ENCODE data around the gene NID2. TPM values are rescaled to one million over a fixed set of nuclear protein-coding genes. Genes with fewer than 3 reads are reported as not detected.

NID2 gene
- total RNA-seq, 3 donors from 2014 or later: 21.7 to 32.5 (median 28.8) TPM

DNA sequence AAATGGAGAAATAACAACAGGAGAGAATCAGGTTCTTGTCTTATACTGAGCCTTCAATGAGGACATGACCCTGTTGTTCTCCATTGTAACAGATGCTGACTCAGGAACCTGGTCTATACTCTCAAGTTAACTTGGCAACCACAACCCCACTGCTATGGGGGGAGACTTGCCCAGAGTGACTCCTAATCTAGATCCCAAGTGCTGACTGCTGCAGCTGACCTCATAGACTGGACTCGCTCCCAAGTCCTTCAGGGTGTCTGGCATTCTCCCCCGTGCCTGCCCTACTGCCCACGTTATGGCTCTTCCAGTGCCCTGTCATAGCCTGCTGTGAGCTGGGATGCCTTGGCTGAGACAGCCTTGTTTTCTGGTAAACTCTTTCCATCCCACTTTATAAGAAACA, 37.1 kb downstream of the NID2 start:
- intact Hi-C loops (cut with DNase I, micrococcal nuclease): no loop called here
- TF ChIP-seq, protein P1, sequence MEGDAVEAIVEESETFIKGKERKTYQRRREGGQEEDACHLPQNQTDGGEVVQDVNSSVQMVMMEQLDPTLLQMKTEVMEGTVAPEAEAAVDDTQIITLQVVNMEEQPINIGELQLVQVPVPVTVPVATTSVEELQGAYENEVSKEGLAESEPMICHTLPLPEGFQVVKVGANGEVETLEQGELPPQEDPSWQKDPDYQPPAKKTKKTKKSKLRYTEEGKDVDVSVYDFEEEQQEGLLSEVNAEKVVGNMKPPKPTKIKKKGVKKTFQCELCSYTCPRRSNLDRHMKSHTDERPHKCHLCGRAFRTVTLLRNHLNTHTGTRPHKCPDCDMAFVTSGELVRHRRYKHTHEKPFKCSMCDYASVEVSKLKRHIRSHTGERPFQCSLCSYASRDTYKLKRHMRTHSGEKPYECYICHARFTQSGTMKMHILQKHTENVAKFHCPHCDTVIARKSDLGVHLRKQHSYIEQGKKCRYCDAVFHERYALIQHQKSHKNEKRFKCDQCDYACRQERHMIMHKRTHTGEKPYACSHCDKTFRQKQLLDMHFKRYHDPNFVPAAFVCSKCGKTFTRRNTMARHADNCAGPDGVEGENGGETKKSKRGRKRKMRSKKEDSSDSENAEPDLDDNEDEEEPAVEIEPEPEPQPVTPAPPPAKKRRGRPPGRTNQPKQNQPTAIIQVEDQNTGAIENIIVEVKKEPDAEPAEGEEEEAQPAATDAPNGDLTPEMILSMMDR (IDR thresholded peaks at IDR 0.05): no peak
- H3K4me1 ChIP-seq (ENCODE audit: low read depth): no peaks in the 10 kb centered on the region
- H3K9me3 ChIP-seq: no peaks in the 10 kb centered on the region
- ATAC-seq (peak; percentile 54), DNase-seq (no peak)
- H3K4me3 ChIP-seq: no peak overlapping the region
- H3K36me3 ChIP-seq (ENCODE audit: low read depth): no peaks in the 10 kb centered on the region

DNA sequence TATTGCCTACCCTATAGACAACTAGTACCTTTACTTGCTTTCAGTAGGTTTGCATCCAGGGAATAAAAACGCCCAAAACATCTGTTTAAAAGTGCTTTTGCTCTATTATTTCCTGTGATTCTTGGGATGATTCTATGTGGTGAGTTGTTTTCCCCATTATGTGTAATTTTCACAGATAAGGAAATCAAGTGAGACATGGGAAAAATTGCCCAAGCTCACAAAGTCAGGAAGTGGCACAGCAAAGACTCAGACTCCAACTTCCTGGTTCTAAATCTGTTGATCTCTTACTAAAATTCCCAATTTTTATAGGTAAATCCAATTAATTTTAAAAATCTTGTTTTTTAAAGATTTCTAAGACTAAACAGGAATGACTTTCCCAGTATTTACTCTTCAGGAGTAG, 39.0 kb downstream of the NID2 start:
- H3K4me1 ChIP-seq (ENCODE audit: low read depth): no peaks in the 10 kb centered on the region
- TF ChIP-seq, protein P1 (IDR thresholded peaks at IDR 0.05): no peak
- intact Hi-C loops (cut with DNase I, micrococcal nuclease): no loop called here
- no peaks in the 10 kb centered on the region for H3K36me3 ChIP-seq (ENCODE audit: low read depth)
- DNase-seq: no peak
- no peak overlapping the region for H3K4me3 ChIP-seq
- no peak for ATAC-seq
- H3K9me3 ChIP-seq: no peaks in the 10 kb centered on the region

DNA sequence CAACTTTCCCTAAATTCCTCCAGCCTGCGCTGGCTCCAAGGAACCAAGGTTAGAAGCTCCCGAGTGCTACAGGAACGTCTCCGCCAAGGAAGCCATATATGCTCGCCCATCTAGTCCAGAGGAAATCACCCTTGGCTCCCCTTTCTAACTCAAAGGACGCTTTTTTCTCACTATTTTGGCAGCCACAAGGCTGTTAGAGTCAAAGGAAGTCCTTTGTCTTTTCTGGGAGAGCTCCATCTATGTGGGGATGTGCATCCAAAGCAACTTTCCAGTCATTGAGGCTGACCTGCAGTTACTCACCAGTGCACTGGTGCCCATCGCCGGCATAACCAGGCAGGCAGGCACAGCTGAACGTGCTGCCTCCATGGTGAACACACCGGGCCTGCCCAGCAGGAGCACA, 42.0 kb downstream of the NID2 start:
- Histone ChIP-seq H3K36me3 (ENCODE audit: low read depth) (no peaks in the 10 kb centered on the region), H3K4me3 (no peak overlapping the region), H3K9me3 (no peaks in the 10 kb centered on the region), H3K4me1 (ENCODE audit: low read depth) (peaks cover 1% of the 10 kb centered on the region)
- intact Hi-C loops (cut with DNase I, micrococcal nuclease): no loop called here
- no peak for DNase-seq
- TF ChIP-seq, protein P1 (IDR thresholded peaks at IDR 0.05): no peak
- ATAC-seq: no peak

DNA sequence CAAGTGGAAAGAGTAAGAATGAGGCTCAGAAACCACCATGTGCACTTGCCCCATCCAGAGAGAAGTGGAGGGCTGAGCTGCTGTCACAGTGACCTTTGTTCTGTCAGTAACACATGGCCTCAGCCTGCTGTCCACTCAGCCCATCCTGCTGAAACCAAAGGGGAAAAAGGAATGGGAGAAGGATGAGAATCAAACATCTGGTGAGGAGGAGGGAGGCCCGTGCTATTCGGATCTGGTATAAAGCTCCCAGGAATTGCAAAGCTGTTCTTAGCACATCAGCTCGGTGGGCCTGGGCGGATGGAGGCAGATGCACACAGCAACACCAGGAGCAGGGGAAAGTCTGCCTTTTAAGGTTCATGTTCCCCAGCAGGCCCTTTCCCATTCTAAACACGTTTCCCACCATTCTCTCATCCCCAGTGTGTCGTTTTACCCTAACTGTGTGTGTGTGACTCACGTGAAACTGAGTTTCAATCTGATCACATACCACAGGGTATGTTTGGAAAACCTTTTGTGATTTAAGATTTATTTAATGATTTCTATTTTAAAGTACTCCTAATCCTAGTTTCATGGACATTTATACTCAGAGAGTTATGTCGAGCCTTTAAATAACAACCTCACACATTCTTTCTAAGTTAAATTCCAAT, 42.7 kb downstream of the NID2 start:
- Histone ChIP-seq H3K36me3 (ENCODE audit: low read depth) (no peaks in the 10 kb centered on the region), H3K4me1 (ENCODE audit: low read depth) (peaks cover 9% of the 10 kb centered on the region), H3K4me3 (no peak overlapping the region), H3K9me3 (no peaks in the 10 kb centered on the region)
- TF ChIP-seq, protein P1 (IDR thresholded peaks at IDR 0.05): no peak
- DNase-seq: no peak
- intact Hi-C loops (cut with DNase I, micrococcal nuclease): no loop called here
- ATAC-seq: no peak

DNA sequence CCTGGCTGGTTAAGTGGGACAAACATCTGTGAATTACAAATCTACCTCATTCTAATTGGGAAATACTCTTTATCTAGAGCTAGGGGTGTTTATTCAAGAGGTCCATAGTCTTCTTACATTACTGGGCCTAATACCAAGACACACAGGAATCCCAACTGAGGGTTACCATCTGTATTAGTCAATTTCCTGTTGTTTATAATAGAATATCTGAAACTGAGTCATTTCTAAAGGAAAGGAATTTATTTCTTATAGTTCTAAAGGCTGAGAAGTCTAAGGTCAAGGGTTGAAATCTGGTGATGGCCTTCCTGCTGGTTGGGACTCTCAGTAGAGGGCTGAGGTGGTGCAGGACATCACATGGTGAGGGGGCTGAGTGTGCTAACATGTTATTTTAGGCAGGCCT, 43.5 kb downstream of the NID2 start:
- intact Hi-C loops (cut with DNase I, micrococcal nuclease): no loop called here

More for the DNA sequence above, 43.5 kb downstream of the NID2 start:
- no peak for DNase-seq
- TF ChIP-seq, protein P1 (IDR thresholded peaks at IDR 0.05): no peak
- Histone ChIP-seq H3K4me3 (no peak overlapping the region), H3K9me3 (no peaks in the 10 kb centered on the region), H3K4me1 (ENCODE audit: low read depth) (peaks cover 16% of the 10 kb centered on the region), H3K36me3 (ENCODE audit: low read depth) (no peaks in the 10 kb centered on the region)
- ATAC-seq: no peak

All from mucosa of descending colon (tissue), 3 donors.